Activated CD8-positive, alpha-beta memory T cell treated with anti-CD3 and anti-CD28 coated beads, Interleukin-2, amount 10 ng/mL, durations not matched to agents 7 days and 5 days (primary cell): ENCODE results near the gene PALS2. TPM values are rescaled to one million over a fixed set of nuclear protein-coding genes. Genes with fewer than 3 reads are reported as not detected.

Experiments
- total RNA-seq, 2 experiments: library from RNA; stranded (reverse); gene quantifications; one replicate each; pipeline ENCODE4 v1.2.3, GENCODE V29; 2021

The PALS2 gene
- total RNA-seq, 2 experiments from 2014 or later, result 17.4 to 28.1 TPM

Other genes starting within 250 kb of the PALS2 start
- 1 to 10 TPM in 1 of 2 experiments, under 1 TPM in 1; 0.96 to 4.5 TPM for gene GSDME, start 184.0 kb downstream of the PALS2 start, total RNA-seq